ENCODE data around the gene SLC2A3. TPM values are rescaled to one million over a fixed set of nuclear protein-coding genes. Genes with fewer than 3 reads are reported as not detected.

The SLC2A3 gene
- total and polyA plus RNA-seq, 2 experiments from 2014 or later, result 267 to 363 TPM

GRCh38 chr12:7872566-7873319, 63.2 kb downstream of the SLC2A3 start, which contains the start of gene SLC2A14:
Gene SLC2A14, minus strand, starts transcription at chr12:7872915. Its CDS starts 3,035 bp downstream, at chr12:7869880.
- DNase-seq (ENCODE audit: low read depth in 1 of 2, low spot score in 1 of 2), result peak in 1 of 2 donors; percentile 16
- Histone ChIP-seq H3K27me3 (peaks cover 10% of the 10 kb centered on the region), H3K4me3 (no peak within 1 kb of the TSS), H3K36me3 (no peaks in the 10 kb centered on the region), H3K27ac (no peak within 1 kb of the TSS), H3K9me3 (ENCODE audit: low read depth) (no peaks in the 10 kb centered on the region), H3K4me1 (ENCODE audit: low read depth) (no peaks in the 10 kb centered on the region)
- TF ChIP-seq CTCF (IDR thresholded peaks at IDR 0.05; ENCODE audit: low read depth, low read length), result peak; percentile 12

GRCh38 chr12:7870335-7870734, 65.7 kb downstream of the SLC2A3 start:
- Histone ChIP-seq H3K27ac (no peak overlapping the region), H3K4me1 (ENCODE audit: low read depth) (no peaks in the 10 kb centered on the region), H3K36me3 (no peaks in the 10 kb centered on the region), H3K27me3 (peaks cover 10% of the 10 kb centered on the region), H3K9me3 (ENCODE audit: low read depth) (no peaks in the 10 kb centered on the region), H3K4me3 (no peak overlapping the region)
- TF ChIP-seq CTCF (IDR thresholded peaks at IDR 0.05; ENCODE audit: low read depth, low read length), result no peak
- DNase-seq (ENCODE audit: low read depth in 1 of 2, low spot score in 1 of 2), result no peak

Other genes starting within 250 kb of the SLC2A3 start
- gene GDF3, start 240.4 kb downstream of the SLC2A3 start, total RNA-seq, result not detected in 2 replicates
- 0.35 TPM in 1 of 2 replicates, not detected in the other for gene GDF3, start 240.4 kb downstream of the SLC2A3 start, polyA plus RNA-seq
- not detected in 2 replicates for gene DPPA3, start 224.8 kb downstream of the SLC2A3 start, total RNA-seq
- gene DPPA3, start 224.8 kb downstream of the SLC2A3 start, polyA plus RNA-seq, result not detected in 2 replicates
- not detected in 2 replicates for gene CLEC4C, start 188.8 kb downstream of the SLC2A3 start, total RNA-seq
- not detected in 2 replicates for gene CLEC4C, start 188.8 kb downstream of the SLC2A3 start, polyA plus RNA-seq
- gene NANOGNB, start 171.0 kb downstream of the SLC2A3 start, total RNA-seq, result not detected in 2 replicates
- gene NANOGNB, start 171.0 kb downstream of the SLC2A3 start, polyA plus RNA-seq, result not detected in 2 replicates
- 0.06 and 0.78 TPM in 2 replicates for gene NANOG, start 146.8 kb downstream of the SLC2A3 start, total RNA-seq
- gene NANOG, start 146.8 kb downstream of the SLC2A3 start, polyA plus RNA-seq, result 0.24 TPM in 1 of 2 replicates, not detected in the other
- gene SLC2A14, start 63.3 kb downstream of the SLC2A3 start, total RNA-seq, result 0.07 TPM in 1 of 2 replicates, not detected in the other
- 0.26 and 0.47 TPM in 2 replicates for gene SLC2A14, start 63.3 kb downstream of the SLC2A3 start, polyA plus RNA-seq
- gene FOXJ2, start 96.5 kb upstream of the SLC2A3 start, total RNA-seq, result 22.9 and 26.6 TPM in 2 replicates
- 23.6 and 24.1 TPM in 2 replicates for gene FOXJ2, start 96.5 kb upstream of the SLC2A3 start, polyA plus RNA-seq
- gene C3AR1, start 130.2 kb upstream of the SLC2A3 start, total RNA-seq, result not detected in 2 replicates
- not detected in 2 replicates for gene C3AR1, start 130.2 kb upstream of the SLC2A3 start, polyA plus RNA-seq
- 59.9 and 68.9 TPM in 2 replicates for gene NECAP1, start 146.1 kb upstream of the SLC2A3 start, total RNA-seq
- gene NECAP1, start 146.1 kb upstream of the SLC2A3 start, polyA plus RNA-seq, result 43.9 and 47.7 TPM in 2 replicates
- gene CLEC4A, start 187.4 kb upstream of the SLC2A3 start, total RNA-seq, result 1.8 TPM in 1 of 2 replicates, not detected in the other
- gene CLEC4A, start 187.4 kb upstream of the SLC2A3 start, polyA plus RNA-seq, result 0.65 and 1.9 TPM in 2 replicates
- not detected in 2 replicates for gene ZNF705A, start 220.8 kb upstream of the SLC2A3 start, total RNA-seq
- gene ZNF705A, start 220.8 kb upstream of the SLC2A3 start, polyA plus RNA-seq, result not detected in 2 replicates